Liver (tissue), 9 donors: ENCODE data around the gene CAVIN1. TPM values are rescaled to one million over a fixed set of nuclear protein-coding genes. Genes with fewer than 3 reads are reported as not detected.
"Not testable (repeated sequence)": the region's sequence is repeated elsewhere in the genome, so short reads cannot be mapped to it uniquely, and the experiment has no call there.

ENCODE experiments used
- DNase-seq: peaks from one replicate; pipeline ENCODE4 v3.0.0-alpha.2; 2017; ENCODE audit warnings: low spot score
- H3K27ac ChIP-seq, 2 donors: one replicate each; pipeline ENCODE4 v1.7.0; 2013; ENCODE audit warnings: inconsistent platforms in 2 of 2, low read length in 2 of 2, control low read depth in 1 of 2, low read depth in 1 of 2, mild to moderate bottlenecking in 1 of 2
- H3K27me3 ChIP-seq, 4 donors: one replicate each; pipeline versions ENCODE4 v1.6.1 to v1.7.0; 2013; ENCODE audit warnings: low read length in 3 of 4, inconsistent platforms in 1 of 4, mild to moderate bottlenecking in 1 of 4, moderate library complexity in 1 of 4; ENCODE audit not compliant: control insufficient read depth in 4 of 4, insufficient read depth in 4 of 4
- H3K36me3 ChIP-seq, 4 donors: one replicate each; pipeline versions ENCODE4 v1.6.1 to v1.7.0; 2013; ENCODE audit warnings: low read length in 3 of 4, mild to moderate bottlenecking in 3 of 4, low read depth in 1 of 4, moderate library complexity in 1 of 4; ENCODE audit not compliant: control insufficient read depth in 4 of 4, insufficient read depth in 3 of 4
- H3K4me1 ChIP-seq, 4 donors: one replicate each; pipeline versions ENCODE4 v1.6.1 to v1.7.0; 2013; ENCODE audit warnings: low read length in 3 of 4, mild to moderate bottlenecking in 3 of 4, moderate library complexity in 1 of 4; ENCODE audit not compliant: control insufficient read depth in 4 of 4, insufficient read depth in 4 of 4
- H3K4me3 ChIP-seq, 3 donors: one replicate each; pipeline versions ENCODE4 v1.6.1 to v1.7.0; 2013; ENCODE audit warnings: low read length in 3 of 3, control low read depth in 1 of 3, low read depth in 1 of 3, mild to moderate bottlenecking in 1 of 3
- H3K9ac ChIP-seq, 2 donors: one replicate each; pipeline ENCODE4 v1.7.0; 2013; ENCODE audit warnings: low read length in 2 of 2, mild to moderate bottlenecking in 2 of 2, moderate library complexity in 2 of 2, control low read depth in 1 of 2, low read depth in 1 of 2
- H3K9me3 ChIP-seq, 4 donors: one replicate each; pipeline versions ENCODE4 v1.6.1 to v1.7.0; 2013; ENCODE audit warnings: low read length in 3 of 4; ENCODE audit not compliant: control insufficient read depth in 4 of 4
- FOXA1 ChIP-seq: IDR thresholded peaks from 2 replicates; pipeline ENCODE4 v1.6.1; 2016; ENCODE audit warnings: antibody characterized with exemption
- JUND ChIP-seq, 2 donors: IDR thresholded peaks; 2 replicates each; pipeline ENCODE4 v1.6.1; 2016; ENCODE audit warnings: antibody characterized with exemption in 2 of 2
- RAD21 ChIP-seq, 2 donors: IDR thresholded peaks; 2 replicates each; pipeline ENCODE4 v1.6.1; 2016; ENCODE audit warnings: antibody characterized with exemption in 2 of 2, mild to moderate bottlenecking in 2 of 2
- REST ChIP-seq: IDR thresholded peaks from 2 replicates; pipeline ENCODE4 v1.6.1; 2016; ENCODE audit warnings: antibody characterized with exemption, mild to moderate bottlenecking
- RXRA ChIP-seq, 2 donors: IDR thresholded peaks; 2 replicates each; pipeline ENCODE4 v1.6.1; 2017 to 2018; ENCODE audit warnings: antibody characterized with exemption in 2 of 2, mild to moderate bottlenecking in 1 of 2
- TAF1 ChIP-seq: conservative IDR thresholded peaks from 2 replicates; pipeline ENCODE4 v1.6.1; 2016; ENCODE audit warnings: antibody characterized with exemption, mild to moderate bottlenecking
- WGBS: extraction: QIAGEN DNeasy Blood & Tissue Kit; methylation state at CpG from one replicate; pipeline ENCODE4 v1.1.7; 2013; 5-methylcytosine and 5-hydroxymethylcytosine counted together
- polyA plus RNA-seq, 2 donors: library from polyadenylated mRNA; stranded (reverse) in 1 of 2; unstranded in 1 of 2; fragments of 200-250 nt in 1 of 2; fragments of >200 nt in 1 of 2; fragmentation: Nextera tagmentation in 1 of 2; extraction: Ambion mirVana in 1 of 2; gene quantifications; one replicate each; pipeline versions ENCODE4 v1.2.1 to v1.2.3, GENCODE V29; 2013 to 2015
- total RNA-seq, 2 donors: library from RNA; depleted of rRNA; stranded (reverse); fragments of >200 nt; gene quantifications; one replicate each; pipeline ENCODE4 v1.2.3, GENCODE V29; 2014
- donor health status: healthy.
- donor health status: healthy.
- donor health status: healthy.
- donor health status: healthy.
- donor health status: healthy.

The CAVIN1 gene
- total and polyA plus RNA-seq, 4 donors: 6.5 to 27.0 (median 14.4) TPM

GRCh38 chr17:42453439-42453838, 30.4 kb upstream of the CAVIN1 start (continued):
- no peak for TF ChIP-seq REST

- not testable (repeated sequence) for H3K27ac ChIP-seq, H3K9ac ChIP-seq, H3K27me3 ChIP-seq, H3K9me3 ChIP-seq, H3K36me3 ChIP-seq, H3K4me3 ChIP-seq, DNase-seq, H3K4me1 ChIP-seq
- 82% methylated on average over 5 of the region's 5 CpGs for WGBS
Measured at GRCh38 chr17:42451270-42451669, 28.2 kb upstream of the CAVIN1 start.

GRCh38 chr17:42449838-42450237, 26.8 kb upstream of the CAVIN1 start:
- H3K4me1 ChIP-seq, DNase-seq, H3K9me3 ChIP-seq, H3K27ac ChIP-seq, H3K36me3 ChIP-seq, H3K9ac ChIP-seq, H3K4me3 ChIP-seq, H3K27me3 ChIP-seq: not testable (repeated sequence)
- no CpG with 5 or more reads among the region's 2 CpGs for WGBS

- H3K4me1 ChIP-seq, H3K27me3 ChIP-seq, DNase-seq, H3K27ac ChIP-seq, H3K36me3 ChIP-seq, H3K9ac ChIP-seq, H3K4me3 ChIP-seq, H3K9me3 ChIP-seq: not testable (repeated sequence)
- 96% methylated on average over 23 of the region's 27 CpGs for WGBS
Measured at GRCh38 chr17:42449176-42449575, 26.1 kb upstream of the CAVIN1 start.

GRCh38 chr17:42442196-42442565, 19.1 kb upstream of the CAVIN1 start:
- Histone ChIP-seq H3K9ac (no peak overlapping the region), H3K27ac (no peak overlapping the region)
- WGBS: 46% methylated on average over 5 of the region's 5 CpGs

More at GRCh38 chr17:42442196-42442565, 19.1 kb upstream of the CAVIN1 start:
- Histone ChIP-seq H3K27me3 (no peaks in the 10 kb centered on the region), H3K36me3 (no peaks in the 10 kb centered on the region), H3K4me3 (no peak overlapping the region), H3K9me3 (no peaks in the 10 kb centered on the region), H3K4me1 (no peaks in the 10 kb centered on the region)
- DNase-seq: no peak
- TF ChIP-seq FOXA1 (no peak), RXRA (IDR thresholded peaks at IDR 0.05) (no peak), JUND (IDR thresholded peaks at IDR 0.05) (no peak), RAD21 (IDR thresholded peaks at IDR 0.05) (no peak), TAF1 (no peak), REST (no peak)
